GM23248 (cell line): ENCODE measurements around the gene TRAF6. TPM values are rescaled to one million over a fixed set of nuclear protein-coding genes. Genes with fewer than 3 reads are reported as not detected.
A peak's percentile ranks its signal among the peaks of the same experiment; 100 is the strongest.

Source experiments
- DNase-seq: peaks from one replicate; pipeline ENCODE4 v3.0.0-alpha.2; 2015
- H2AFZ ChIP-seq: fragments of 200-600 bp; sonication (generic); 2 replicates; pipeline ENCODE4 v1.6.1; 2016; ENCODE audit warnings: antibody characterized with exemption
- H3F3A ChIP-seq: fragments of 200-600 bp; sonication (generic); 2 replicates; pipeline ENCODE4 v1.6.1; 2016; ENCODE audit warnings: mild to moderate bottlenecking, antibody characterized with exemption, mixed run types; ENCODE audit not compliant: insufficient read depth
- H3K27ac ChIP-seq: fragments of 200-600 bp; sonication (generic); 2 replicates; pipeline ENCODE4 v1.5.1; 2016; ENCODE audit warnings: mild to moderate bottlenecking
- H3K27me3 ChIP-seq: fragments of 200-600 bp; sonication (generic); replicated peaks from 2 replicates; pipeline ENCODE4 v1.6.1; 2016; ENCODE audit warnings: mild to moderate bottlenecking; ENCODE audit not compliant: insufficient read depth
- H3K36me3 ChIP-seq: fragments of 200-600 bp; sonication (generic); 2 replicates; pipeline ENCODE4 v1.6.1; 2016; ENCODE audit warnings: low read depth, mild to moderate bottlenecking
- H3K4me1 ChIP-seq: fragments of 200-600 bp; sonication (generic); 2 replicates; pipeline ENCODE4 v1.6.1; 2016; ENCODE audit warnings: mild to moderate bottlenecking; ENCODE audit not compliant: insufficient read depth
- H3K4me2 ChIP-seq: fragments of 200-600 bp; sonication (generic); one replicate; pipeline ENCODE4 v1.6.1; 2016; ENCODE audit warnings: mild to moderate bottlenecking; ENCODE audit not compliant: unreplicated experiment
- H3K4me3 ChIP-seq: fragments of 200-600 bp; sonication (generic); 2 replicates; pipeline ENCODE4 v1.5.1; 2016; ENCODE audit warnings: mild to moderate bottlenecking
- H3K79me2 ChIP-seq: fragments of 200-600 bp; sonication (generic); 2 replicates; pipeline ENCODE4 v1.6.1; 2016; ENCODE audit warnings: mild to moderate bottlenecking; ENCODE audit not compliant: insufficient read depth
- H3K9ac ChIP-seq: fragments of 200-600 bp; sonication (generic); 2 replicates; pipeline ENCODE4 v1.6.1; 2016; ENCODE audit warnings: mild to moderate bottlenecking
- H3K9me2 ChIP-seq: fragments of 200-600 bp; sonication (generic); 2 replicates; pipeline ENCODE4 v1.6.1; 2016; ENCODE audit warnings: mixed run types, mild to moderate bottlenecking, moderate library complexity; ENCODE audit not compliant: insufficient read depth
- H3K9me3 ChIP-seq: fragments of 200-600 bp; sonication (generic); one replicate; pipeline ENCODE4 v1.6.1; 2017; ENCODE audit warnings: low read depth
- H4K20me1 ChIP-seq: fragments of 200-600 bp; sonication (generic); 2 replicates; pipeline ENCODE4 v1.6.0; 2016; ENCODE audit not compliant: insufficient read depth
- EZH2 ChIP-seq: fragments of 200-600 bp; sonication (generic); IDR thresholded peaks from 2 replicates; pipeline ENCODE4 v1.6.1; 2018; ENCODE audit warnings: antibody characterized with exemption, mild to moderate bottlenecking; ENCODE audit not compliant: insufficient read depth, poor library complexity, severe bottlenecking
- EZH2phosphoT487 ChIP-seq: fragments of 200-600 bp; sonication (generic); IDR thresholded peaks from 2 replicates; pipeline ENCODE4 v1.6.1; 2018; ENCODE audit warnings: antibody characterized with exemption, moderate library complexity, mild to moderate bottlenecking, low read depth; ENCODE audit not compliant: insufficient read depth
- WGBS, 2 experiments: methylation state at CpG; one replicate each; pipeline ENCODE4 v1.1.6; 2015 to 2017; ENCODE audit warnings: low lambda C conversion rate in 2 of 2, low coverage in 1 of 2; ENCODE audit errors: missing lambda C conversion rate in 2 of 2; 5-methylcytosine and 5-hydroxymethylcytosine counted together
- in situ Hi-C: fragments of 300-500 bp; cut with MboI; formaldehyde crosslinking; loops from 2 replicates; pipeline ENCODE4 v1.15.0; 2020
- polyA plus RNA-seq: library from polyadenylated mRNA; unstranded; fragments of >200 nt; fragmentation: Nextera tagmentation; extraction: Ambion mirVana; gene quantifications from 2 replicates; pipeline ENCODE4 v1.2.1, GENCODE V29; 2016
- total RNA-seq: library from RNA; depleted of rRNA; stranded (reverse); fragments of >200 nt; shearing (Covaris generic); gene quantifications from 2 replicates; pipeline ENCODE4 v1.2.3, GENCODE V29; 2014

The TRAF6 gene
- total and polyA plus RNA-seq, 2 experiments from 2014 or later = 7.2 to 7.9 TPM

DNA sequence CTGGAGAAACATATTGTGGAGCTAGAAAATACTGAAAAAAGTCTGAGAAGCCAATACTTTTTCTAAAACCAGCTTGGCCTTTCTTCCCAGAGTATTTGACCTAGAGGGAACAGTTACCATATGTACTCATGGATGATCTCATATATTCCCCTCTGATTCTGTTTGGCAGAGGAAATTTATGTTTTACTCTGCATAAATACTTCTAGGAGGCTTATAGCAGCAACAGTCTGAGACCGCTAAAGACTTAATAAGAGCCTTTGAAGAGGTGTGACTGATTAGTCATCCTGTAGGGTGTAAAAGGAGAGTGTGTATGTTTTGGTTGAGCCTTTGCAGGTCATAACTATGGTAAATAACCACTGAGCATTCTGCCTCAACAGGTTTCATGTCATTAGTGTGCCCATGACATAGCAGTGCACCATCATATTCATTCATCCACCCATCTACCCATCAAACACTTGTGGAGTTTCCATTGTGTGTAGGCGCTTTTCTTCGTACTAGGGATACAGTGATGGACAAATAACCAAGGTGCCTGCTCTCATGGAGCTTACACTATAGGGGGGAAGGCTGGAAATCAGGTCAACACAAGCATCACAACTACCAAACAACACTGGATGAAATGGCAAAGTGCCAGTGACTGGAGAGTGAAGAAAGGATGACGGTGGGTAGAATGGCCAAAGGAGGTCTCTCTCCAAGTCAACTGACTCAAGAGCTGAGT is 44.5 kb downstream of the TRAF6 start:
- Histone ChIP-seq H2AFZ (no peak overlapping the region), H3K9me3 (no peaks in the 10 kb centered on the region), H3K79me2 (no peaks in the 10 kb centered on the region), H3F3A (peaks cover 26% of the 10 kb centered on the region), H4K20me1 (no peaks in the 10 kb centered on the region), H3K4me2 (no peak overlapping the region), H3K9ac (no peak overlapping the region), H3K36me3 (0 out of 2 replicates have a peak, but pooled peaks cover 3% of the 10 kb centered on the region), H3K27ac (no peak overlapping the region), H3K27me3 (no peaks in the 10 kb centered on the region), H3K4me1 (peaks cover 31% of the 10 kb centered on the region), H3K4me3 (no peak overlapping the region), H3K9me2 (no peaks in the 10 kb centered on the region)
- in situ Hi-C loops = no loop called here
- DNase-seq = peak; percentile 10
- TF ChIP-seq EZH2 (no peak), EZH2phosphoT487 (no peak)
- WGBS, 2 experiments = 97% methylated on average over 4 of the region's 4 CpGs

- no peak overlapping the region for H2AFZ ChIP-seq
- H3K9me2 ChIP-seq = no peaks in the 10 kb centered on the region
- peaks cover 23% of the 10 kb centered on the region for H3K4me1 ChIP-seq
- H3K9me3 ChIP-seq = no peaks in the 10 kb centered on the region
- 81 to 89% methylated on average over 3 of the region's 3 CpGs for WGBS, 2 experiments
- no peak overlapping the region for H3K4me2 ChIP-seq
- peaks cover 18% of the 10 kb centered on the region for H3F3A ChIP-seq
- H3K36me3 ChIP-seq = 0 out of 2 replicates have a peak, but pooled peaks cover 3% of the 10 kb centered on the region
- no peaks in the 10 kb centered on the region for H4K20me1 ChIP-seq
- no peak for DNase-seq
- H3K27me3 ChIP-seq = no peaks in the 10 kb centered on the region
- H3K9ac ChIP-seq = no peak overlapping the region
- in situ Hi-C loops = no loop called here
- H3K4me3 ChIP-seq = no peak overlapping the region
- TF ChIP-seq EZH2phosphoT487 = no peak
- no peak for TF ChIP-seq EZH2
- no peaks in the 10 kb centered on the region for H3K79me2 ChIP-seq
- H3K27ac ChIP-seq = no peak overlapping the region
These were observed 45.4 kb downstream of the TRAF6 start for GRCh38 chr11:36464720-36465119.

DNA sequence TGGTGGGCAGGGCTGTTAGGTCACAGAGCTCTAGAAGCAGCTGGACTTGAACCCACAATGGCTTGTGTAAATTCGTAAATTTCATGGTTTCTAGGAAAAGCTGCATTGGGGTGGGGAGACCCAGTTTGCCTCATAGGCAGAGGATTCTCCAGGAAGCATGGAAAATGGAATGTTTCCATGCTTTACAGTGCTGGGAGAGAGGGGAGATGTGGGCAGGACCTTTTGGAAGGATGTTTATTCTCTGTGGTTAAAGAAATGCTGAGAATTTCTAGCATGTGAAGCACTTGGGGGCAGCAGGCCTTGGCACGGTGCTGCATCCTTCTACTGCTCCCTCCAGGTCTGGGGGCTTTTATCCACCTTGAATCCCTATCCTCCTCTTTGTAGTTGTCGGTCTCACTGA is 46.3 kb downstream of the TRAF6 start:
- Histone ChIP-seq H3K27me3 (no peaks in the 10 kb centered on the region), H3F3A (peaks cover 8% of the 10 kb centered on the region; the same call in 1 of the 2 replicates), H3K4me3 (no peak overlapping the region), H3K4me1 (peaks cover 13% of the 10 kb centered on the region), H3K79me2 (no peaks in the 10 kb centered on the region), H3K9ac (no peak overlapping the region), H3K4me2 (no peak overlapping the region), H3K9me2 (no peaks in the 10 kb centered on the region), H3K27ac (no peak overlapping the region), H3K9me3 (no peaks in the 10 kb centered on the region), H2AFZ (no peak overlapping the region), H3K36me3 (0 out of 2 replicates have a peak, but pooled peaks cover 3% of the 10 kb centered on the region), H4K20me1 (no peaks in the 10 kb centered on the region)
- in situ Hi-C loops = no loop called here
- 80% methylated on average over 3 of the region's 3 CpGs for WGBS, 2 experiments
- TF ChIP-seq EZH2 (no peak), EZH2phosphoT487 (no peak)
- DNase-seq = no peak

GRCh38 chr11:36462321-36462720 is 47.8 kb downstream of the TRAF6 start:
- 95 to 98% methylated on average over 13 to 15 of the region's 15 CpGs for WGBS, 2 experiments
- in situ Hi-C loops = no loop called here
- no peak for DNase-seq

More at GRCh38 chr11:36462321-36462720, 47.8 kb downstream of the TRAF6 start:
- Histone ChIP-seq H3K27me3 (no peaks in the 10 kb centered on the region), H3K9me3 (no peaks in the 10 kb centered on the region), H3K4me3 (no peak overlapping the region), H3K4me2 (no peak overlapping the region), H4K20me1 (no peaks in the 10 kb centered on the region), H3K36me3 (0 out of 2 replicates have a peak, but pooled peaks cover 3% of the 10 kb centered on the region), H3K79me2 (no peaks in the 10 kb centered on the region), H3K27ac (no peak overlapping the region), H2AFZ (no peak overlapping the region), H3K9me2 (no peaks in the 10 kb centered on the region), H3K4me1 (peaks cover 11% of the 10 kb centered on the region), H3F3A (no peaks in the 10 kb centered on the region), H3K9ac (no peak overlapping the region)
- TF ChIP-seq EZH2phosphoT487 = no peak
- no peak for TF ChIP-seq EZH2
